ENCODE results near the gene TECTA. TPM values are rescaled to one million over a fixed set of nuclear protein-coding genes. Genes with fewer than 3 reads are reported as not detected.

Gene TECTA
- total and polyA plus RNA-seq, 12 donors = 0.58 to 5.9 (median 1.3) TPM

- no peak for DNase-seq
- Histone ChIP-seq H3K4me1 (replicated peaks in 1 of 2) (no peaks in the 10 kb centered on the region), H3K9me3 (replicated peaks in 1 of 3) (no peaks in the 10 kb centered on the region), H3K4me3 (no peak overlapping the region), H3K27me3 (no peaks in the 10 kb centered on the region), H3K27ac (no peak overlapping the region), H3K36me3 (replicated peaks in 1 of 2) (peaks cover 0 to 29% of the 10 kb centered on the region in 2 donors)
- no peak for TF ChIP-seq CTCF (IDR thresholded peaks at IDR 0.05)
- no peak for TF ChIP-seq POLR2A (IDR thresholded peaks at IDR 0.05)
- 82 to 89% (median 86%) methylated on average over 4 of the region's 4 CpGs for WGBS, 4 donors
- intact Hi-C loops (cut with DNase I) = no loop called here
Observed at GRCh38 chr11:121057922-121058321, 43.1 kb upstream of the TECTA start.

GRCh38 chr11:121058941-121059340 is 42.1 kb upstream of the TECTA start:
- DNase-seq = no peak
- WGBS, 4 donors = 89 to 93% (median 90%) methylated on average over 3 of the region's 3 CpGs
- Histone ChIP-seq H3K4me1 (replicated peaks in 1 of 2) (no peaks in the 10 kb centered on the region), H3K36me3 (replicated peaks in 1 of 2) (peaks cover 0 to 23% of the 10 kb centered on the region in 2 donors), H3K27me3 (no peaks in the 10 kb centered on the region), H3K4me3 (no peak overlapping the region), H3K9me3 (replicated peaks in 1 of 3) (no peaks in the 10 kb centered on the region), H3K27ac (no peak overlapping the region)
- TF ChIP-seq CTCF (IDR thresholded peaks at IDR 0.05) (no peak), POLR2A (IDR thresholded peaks at IDR 0.05) (no peak)
- intact Hi-C loops (cut with DNase I) = no loop called here

- intact Hi-C loops (cut with DNase I) = no loop called here
- no peaks in the 10 kb centered on the region for H3K9me3 ChIP-seq (replicated peaks in 1 of 3)
- peaks cover 0 to 17% of the 10 kb centered on the region in 2 donors for H3K36me3 ChIP-seq (replicated peaks in 1 of 2)
- H3K4me1 ChIP-seq (replicated peaks in 1 of 2) = no peaks in the 10 kb centered on the region
- DNase-seq = no peak
- H3K4me3 ChIP-seq = no peak overlapping the region
- WGBS, 4 donors = 84 to 91% (median 88%) methylated on average over 3 of the region's 3 CpGs
- H3K27ac ChIP-seq = no peak overlapping the region
- TF ChIP-seq POLR2A (IDR thresholded peaks at IDR 0.05) (no peak), CTCF (IDR thresholded peaks at IDR 0.05) (no peak)
- no peaks in the 10 kb centered on the region for H3K27me3 ChIP-seq
Observed at GRCh38 chr11:121059605-121060004, 41.4 kb upstream of the TECTA start.

GRCh38 chr11:121063728-121064127 is 37.3 kb upstream of the TECTA start:
- Histone ChIP-seq H3K27me3 (no peaks in the 10 kb centered on the region), H3K4me1 (replicated peaks in 1 of 2) (no peaks in the 10 kb centered on the region), H3K27ac (no peak overlapping the region), H3K9me3 (replicated peaks in 1 of 3) (no peaks in the 10 kb centered on the region), H3K36me3 (replicated peaks in 1 of 2) (peaks cover 0 to 6% of the 10 kb centered on the region in 2 donors), H3K4me3 (no peak overlapping the region)
- WGBS, 4 donors = 91 to 98% (median 93%) methylated on average over 2 of the region's 2 CpGs
- no peak for DNase-seq
- intact Hi-C loops (cut with DNase I) = no loop called here
- TF ChIP-seq POLR2A (IDR thresholded peaks at IDR 0.05) (no peak), CTCF (IDR thresholded peaks at IDR 0.05) (peak in 3 of 6 experiments; percentile 27 to 39 (median 27))
